Myocyte (in vitro differentiated cells): ENCODE measurements around the gene FBXO38. TPM values are rescaled to one million over a fixed set of nuclear protein-coding genes. Genes with fewer than 3 reads are reported as not detected.

Experiments used
- DNase-seq: peaks from one replicate; pipeline ENCODE4 v3.0.0-alpha.2; 2012; ENCODE audit warnings: low read depth
- total RNA-seq: library from RNA; depleted of rRNA; stranded (reverse); fragments of >200 nt; gene quantifications from 2 replicates; pipeline ENCODE4 v1.2.3, GENCODE V29; 2014

Gene FBXO38
- total RNA-seq, 1 donor from 2014 or later = 56.8 TPM

- DNase-seq = no peak
These were observed 1.3 kb downstream of the FBXO38 start for GRCh38 chr5:148385094-148385493.

GRCh38 chr5:148386041-148386440 lies 2.3 kb downstream of the FBXO38 start:
- no peak for DNase-seq

- no peak for DNase-seq
These were observed 3.6 kb downstream of the FBXO38 start for GRCh38 chr5:148387325-148387724.

- no peak for DNase-seq
These were observed 4.9 kb downstream of the FBXO38 start for GRCh38 chr5:148388696-148389095.

GRCh38 chr5:148390914-148391313 lies 7.2 kb downstream of the FBXO38 start:
- no peak for DNase-seq

GRCh38 chr5:148391422-148391821 lies 7.7 kb downstream of the FBXO38 start:
- DNase-seq = no peak

- no peak for DNase-seq
These were observed 9.6 kb downstream of the FBXO38 start for GRCh38 chr5:148393390-148393741.

- no peak for DNase-seq
These were observed 10.8 kb downstream of the FBXO38 start for GRCh38 chr5:148394587-148395019.

GRCh38 chr5:148395031-148395430 lies 11.3 kb downstream of the FBXO38 start:
- DNase-seq = no peak

GRCh38 chr5:148397968-148398595 lies 14.3 kb downstream of the FBXO38 start:
- no peak for DNase-seq

GRCh38 chr5:148398698-148399121 lies 15.0 kb downstream of the FBXO38 start:
- no peak for DNase-seq

- DNase-seq = no peak
These were observed 17.8 kb downstream of the FBXO38 start for GRCh38 chr5:148401604-148402003.

GRCh38 chr5:148403344-148403743 lies 19.6 kb downstream of the FBXO38 start:
- no peak for DNase-seq

- no peak for DNase-seq
These were observed 22.6 kb downstream of the FBXO38 start for GRCh38 chr5:148406406-148406805.

- DNase-seq = no peak
These were observed 24.3 kb downstream of the FBXO38 start for GRCh38 chr5:148408092-148408491.

GRCh38 chr5:148412124-148412523 lies 28.4 kb downstream of the FBXO38 start:
- DNase-seq = no peak

- DNase-seq = peak; percentile 55
These were observed 31.1 kb downstream of the FBXO38 start for GRCh38 chr5:148414833-148415232.

- no peak for DNase-seq
These were observed 32.7 kb downstream of the FBXO38 start for GRCh38 chr5:148416416-148416815.

- DNase-seq = peak; percentile 68
These were observed 33.2 kb downstream of the FBXO38 start for GRCh38 chr5:148416921-148417320.

GRCh38 chr5:148418511-148418910 lies 34.8 kb downstream of the FBXO38 start:
- peak; percentile 20 for DNase-seq

- no peak for DNase-seq
These were observed 37.9 kb downstream of the FBXO38 start for GRCh38 chr5:148421661-148422060.

GRCh38 chr5:148425808-148426207 lies 42.0 kb downstream of the FBXO38 start:
- no peak for DNase-seq

- no peak for DNase-seq
These were observed 42.8 kb downstream of the FBXO38 start for GRCh38 chr5:148426514-148426913.
